A549 (cell line): Measurements from ENCODE around the gene RAB3C.

Experiments
- BHLHE40 ChIP-seq: IDR thresholded peaks from 2 replicates; pipeline ENCODE4 v1.6.1; 2012; ENCODE audit warnings: low read depth, low read length, inconsistent platforms
- FOSL2 ChIP-seq, 2 experiments: fragments of 450-650 bp in 1 of 2; fragments of >200 bp in 1 of 2; sonication (Bioruptor Twin) in 1 of 2; formaldehyde crosslinking; IDR thresholded peaks; 2 replicates each; pipeline versions ENCODE4 v1.5.0 to v1.6.1; 2016 to 2020; ENCODE audit warnings: mild to moderate bottlenecking in 1 of 2, moderate library complexity in 1 of 2
- JUNB ChIP-seq: fragments of >200 bp; sonication (Bioruptor Twin); formaldehyde crosslinking; IDR thresholded peaks from 2 replicates; pipeline ENCODE4 v1.6.1; 2016
- MAFK ChIP-seq: fragments of 450-650 bp; IDR thresholded peaks from 2 replicates; pipeline ENCODE4 v1.6.1; 2014; ENCODE audit not compliant: partially characterized antibody
- NFE2L2 ChIP-seq: fragments of 150-350 bp; conservative IDR thresholded peaks from 2 replicates; pipeline ENCODE4 v1.6.1; 2014; ENCODE audit warnings: low read length
- NR3C1 ChIP-seq: fragments of >200 bp; sonication (Bioruptor Twin); formaldehyde crosslinking; IDR thresholded peaks from 3 replicates; pipeline ENCODE4 v1.6.1; 2017
- POLR2A ChIP-seq: IDR thresholded peaks from 2 replicates; pipeline ENCODE4 v1.6.1; 2012; ENCODE audit warnings: mild to moderate bottlenecking, low read length
- RAD21 ChIP-seq, 2 experiments: fragments of >200 bp in 1 of 2; sonication (Bioruptor Twin) in 1 of 2; formaldehyde crosslinking in 1 of 2; IDR thresholded peaks in 1 of 2; conservative IDR thresholded peaks in 1 of 2; 2 replicates in 1 of 2; 3 replicates in 1 of 2; pipeline ENCODE4 v1.6.1; 2012 to 2018; ENCODE audit warnings: inconsistent platforms in 1 of 2
- SREBF2 ChIP-seq: fragments of 450-650 bp; IDR thresholded peaks from 2 replicates; pipeline ENCODE4 v1.6.1; 2014; ENCODE audit warnings: mild to moderate bottlenecking, moderate library complexity
- TF ChIP-seq, protein P1 (sequence below): fragments of >200 bp; sonication (Bioruptor Twin); formaldehyde crosslinking; IDR thresholded peaks from 3 replicates; pipeline ENCODE4 v1.5.1; 2016
- TF ChIP-seq, protein P2 (sequence below): IDR thresholded peaks from 2 replicates; pipeline ENCODE4 v1.6.1; 2012; ENCODE audit warnings: low read depth, borderline replicate concordance

- TF ChIP-seq RAD21 (conservative IDR thresholded peaks at IDR 0.05 in 1 of 2, IDR thresholded peaks at IDR 0.05 in 1 of 2): no peak
- TF ChIP-seq, protein P1, sequence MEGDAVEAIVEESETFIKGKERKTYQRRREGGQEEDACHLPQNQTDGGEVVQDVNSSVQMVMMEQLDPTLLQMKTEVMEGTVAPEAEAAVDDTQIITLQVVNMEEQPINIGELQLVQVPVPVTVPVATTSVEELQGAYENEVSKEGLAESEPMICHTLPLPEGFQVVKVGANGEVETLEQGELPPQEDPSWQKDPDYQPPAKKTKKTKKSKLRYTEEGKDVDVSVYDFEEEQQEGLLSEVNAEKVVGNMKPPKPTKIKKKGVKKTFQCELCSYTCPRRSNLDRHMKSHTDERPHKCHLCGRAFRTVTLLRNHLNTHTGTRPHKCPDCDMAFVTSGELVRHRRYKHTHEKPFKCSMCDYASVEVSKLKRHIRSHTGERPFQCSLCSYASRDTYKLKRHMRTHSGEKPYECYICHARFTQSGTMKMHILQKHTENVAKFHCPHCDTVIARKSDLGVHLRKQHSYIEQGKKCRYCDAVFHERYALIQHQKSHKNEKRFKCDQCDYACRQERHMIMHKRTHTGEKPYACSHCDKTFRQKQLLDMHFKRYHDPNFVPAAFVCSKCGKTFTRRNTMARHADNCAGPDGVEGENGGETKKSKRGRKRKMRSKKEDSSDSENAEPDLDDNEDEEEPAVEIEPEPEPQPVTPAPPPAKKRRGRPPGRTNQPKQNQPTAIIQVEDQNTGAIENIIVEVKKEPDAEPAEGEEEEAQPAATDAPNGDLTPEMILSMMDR: no peak
- no peak for TF ChIP-seq FOSL2 (IDR thresholded peaks at IDR 0.05)
- no peak for TF ChIP-seq FOSL2 (CRISPR knock-in tag; IDR thresholded peaks at IDR 0.05)
- TF ChIP-seq, protein P2, sequence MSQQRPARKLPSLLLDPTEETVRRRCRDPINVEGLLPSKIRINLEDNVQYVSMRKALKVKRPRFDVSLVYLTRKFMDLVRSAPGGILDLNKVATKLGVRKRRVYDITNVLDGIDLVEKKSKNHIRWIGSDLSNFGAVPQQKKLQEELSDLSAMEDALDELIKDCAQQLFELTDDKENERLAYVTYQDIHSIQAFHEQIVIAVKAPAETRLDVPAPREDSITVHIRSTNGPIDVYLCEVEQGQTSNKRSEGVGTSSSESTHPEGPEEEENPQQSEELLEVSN: no peak
- no peak for TF ChIP-seq NFE2L2
- no peak for TF ChIP-seq BHLHE40
- no peak for TF ChIP-seq MAFK
- no peak for TF ChIP-seq POLR2A
- no peak for TF ChIP-seq JUNB
- no peak for TF ChIP-seq NR3C1
- TF ChIP-seq SREBF2: no peak
Measured at GRCh38 chr5:58825899-58826298, 243.0 kb downstream of the RAB3C start.
